Measurements from ENCODE around the gene KIZ.

- TF ChIP-seq CTCF (IDR thresholded peaks at IDR 0.05; ENCODE audit: low read depth, low read length), result no peak
- no peak for TF ChIP-seq POLR2A (IDR thresholded peaks at IDR 0.05; ENCODE audit: extremely low read depth, insufficient read length)
Measured at GRCh38 chr20:21241406-21241805, 115.5 kb downstream of the KIZ start.

Data from NB4 (cell line).